GM21576 (cell line): ENCODE measurements around the gene IDS.
"Not testable (repeated sequence)": the region's sequence is repeated elsewhere in the genome, so short reads cannot be mapped to it uniquely, and the experiment has no call there.

Experiments used
- ATAC-seq: cut with Tn5 transposase; IDR thresholded peaks from one replicate; pipeline ENCODE4 v1.9.1; 2021; ENCODE audit warnings: mild to moderate bottlenecking, moderate library complexity; ENCODE audit not compliant: unreplicated experiment

Gene IDS

GRCh38 chrX:149527705-149528104 is 22.6 kb upstream of the IDS start:
- no peak for ATAC-seq

GRCh38 chrX:149526318-149527033 is 21.4 kb upstream of the IDS start:
- ATAC-seq = not testable (repeated sequence)

GRCh38 chrX:149525903-149526302 is 20.8 kb upstream of the IDS start:
- ATAC-seq = peak; percentile 58

- ATAC-seq = peak; percentile 86
Observed at GRCh38 chrX:149525389-149525788, 20.3 kb upstream of the IDS start.

GRCh38 chrX:149522916-149523315 is 17.8 kb upstream of the IDS start:
- ATAC-seq = no peak

- no peak for ATAC-seq
Observed at GRCh38 chrX:149521438-149521837, 16.3 kb upstream of the IDS start.

GRCh38 chrX:149520636-149521277 is 15.7 kb upstream of the IDS start:
- not testable (repeated sequence) for ATAC-seq

GRCh38 chrX:149518236-149518635 is 13.1 kb upstream of the IDS start:
- ATAC-seq = no peak

GRCh38 chrX:149517308-149517707 is 12.2 kb upstream of the IDS start:
- no peak for ATAC-seq

- ATAC-seq = no peak
Observed at GRCh38 chrX:149516604-149517003, 11.5 kb upstream of the IDS start.

GRCh38 chrX:149515954-149516602 is 11.0 kb upstream of the IDS start:
- no peak for ATAC-seq

- ATAC-seq = no peak
Observed at GRCh38 chrX:149513825-149514428, 8.8 kb upstream of the IDS start.

- peak; percentile 87 for ATAC-seq
Observed at GRCh38 chrX:149512225-149512885, 7.2 kb upstream of the IDS start.

GRCh38 chrX:149511081-149511480 is 6.0 kb upstream of the IDS start:
- no peak for ATAC-seq

GRCh38 chrX:149510386-149510785 is 5.3 kb upstream of the IDS start:
- ATAC-seq = no peak

GRCh38 chrX:149508467-149508866 is 3.4 kb upstream of the IDS start:
- no peak for ATAC-seq

GRCh38 chrX:149506349-149506748 is 1.2 kb upstream of the IDS start:
- no peak for ATAC-seq

GRCh38 chrX:149505671-149506070 is 565 bp upstream of the IDS start:
- ATAC-seq = no peak

GRCh38 chrX:149504226-149504914 is 736 bp downstream of the IDS start:
- peak; percentile 49 for ATAC-seq

GRCh38 chrX:149503446-149503845 is 1.7 kb downstream of the IDS start:
- peak; percentile 59 for ATAC-seq

- peak; percentile 19 for ATAC-seq
Observed at GRCh38 chrX:149502923-149503322, 2.2 kb downstream of the IDS start.
